ENCODE results near the gene PCARE.

- no peak for TF ChIP-seq CTCF (IDR thresholded peaks at IDR 0.05)
- TF ChIP-seq SIN3A (IDR thresholded peaks at IDR 0.05; ENCODE audit: borderline replicate concordance, insufficient read depth, low read depth, low read length), result no peak
- no peak for TF ChIP-seq REST (IDR thresholded peaks at IDR 0.05; ENCODE audit: insufficient read depth in 1 of 2, low read depth in 2 of 2, low read length in 1 of 2)
- TF ChIP-seq POLR2AphosphoS5 (IDR thresholded peaks at IDR 0.05; ENCODE audit: low read depth, low read length), result no peak
- TF ChIP-seq TCF7L2 (IDR thresholded peaks at IDR 0.05; ENCODE audit: low read depth, low read length), result no peak
Measured at GRCh38 chr2:29042561-29043075, 31.7 kb downstream of the PCARE start.
